HEK293 (cell line): ENCODE results near the gene XYLT2.

Experiments
- GLIS1 ChIP-seq: fragments of 450-650 bp; formaldehyde crosslinking; IDR thresholded peaks from 2 replicates; pipeline ENCODE4 v1.5.1; 2016; ENCODE audit warnings: missing biosample characterization, missing genetic modification characterization
- OVOL3 ChIP-seq: fragments of 450-650 bp; formaldehyde crosslinking; IDR thresholded peaks from 2 replicates; pipeline ENCODE4 v1.5.1; 2016; ENCODE audit warnings: missing biosample characterization, missing genetic modification characterization
- PRDM10 ChIP-seq: fragments of 450-650 bp; formaldehyde crosslinking; IDR thresholded peaks from 2 replicates; pipeline ENCODE4 v1.5.1; 2016; ENCODE audit warnings: missing biosample characterization, missing genetic modification characterization
- PRDM2 ChIP-seq: fragments of 450-650 bp; formaldehyde crosslinking; IDR thresholded peaks from 2 replicates; pipeline ENCODE4 v1.5.1; 2016; ENCODE audit warnings: missing biosample characterization, missing genetic modification characterization, borderline replicate concordance
- RBAK ChIP-seq: fragments of 450-650 bp; formaldehyde crosslinking; IDR thresholded peaks from 2 replicates; pipeline ENCODE4 v1.5.1; 2016; ENCODE audit warnings: missing biosample characterization, missing genetic modification characterization
- SP3 ChIP-seq: fragments of 450-650 bp; formaldehyde crosslinking; IDR thresholded peaks from 2 replicates; pipeline ENCODE4 v1.5.1; 2016; ENCODE audit warnings: missing biosample characterization, missing genetic modification characterization
- ZBTB20 ChIP-seq: fragments of 450-650 bp; formaldehyde crosslinking; IDR thresholded peaks from 2 replicates; pipeline ENCODE4 v1.5.1; 2016; ENCODE audit warnings: missing biosample characterization, missing genetic modification characterization
- ZFP37 ChIP-seq: fragments of 450-650 bp; formaldehyde crosslinking; IDR thresholded peaks from 2 replicates; pipeline ENCODE4 v1.5.1; 2016; ENCODE audit warnings: missing biosample characterization, missing genetic modification characterization
- ZNF18 ChIP-seq: fragments of 450-650 bp; formaldehyde crosslinking; IDR thresholded peaks from 2 replicates; pipeline ENCODE4 v1.5.1; 2016; ENCODE audit warnings: missing biosample characterization, missing genetic modification characterization
- ZNF211 ChIP-seq: fragments of 450-650 bp; formaldehyde crosslinking; IDR thresholded peaks from 2 replicates; pipeline ENCODE4 v1.5.1; 2016; ENCODE audit warnings: low read depth, missing biosample characterization, missing genetic modification characterization
- ZNF23 ChIP-seq: fragments of 450-650 bp; formaldehyde crosslinking; IDR thresholded peaks from 2 replicates; pipeline ENCODE4 v1.5.1; 2016; ENCODE audit warnings: missing biosample characterization, missing genetic modification characterization, borderline replicate concordance
- ZNF239 ChIP-seq: fragments of 450-650 bp; formaldehyde crosslinking; IDR thresholded peaks from 2 replicates; pipeline ENCODE4 v1.5.1; 2016; ENCODE audit warnings: missing biosample characterization, missing genetic modification characterization
- ZNF24 ChIP-seq: fragments of 450-650 bp; formaldehyde crosslinking; IDR thresholded peaks from 2 replicates; pipeline ENCODE4 v1.5.1; 2016; ENCODE audit warnings: missing biosample characterization, missing genetic modification characterization
- ZNF341 ChIP-seq: fragments of 450-650 bp; formaldehyde crosslinking; IDR thresholded peaks from 2 replicates; pipeline ENCODE4; 2016; ENCODE audit warnings: low read depth, missing biosample characterization, missing genetic modification characterization
- ZNF366 ChIP-seq: fragments of 450-650 bp; formaldehyde crosslinking; conservative IDR thresholded peaks from 2 replicates; pipeline ENCODE4 v1.5.1; 2016; ENCODE audit warnings: missing biosample characterization, missing genetic modification characterization
- ZNF391 ChIP-seq: fragments of 450-650 bp; formaldehyde crosslinking; IDR thresholded peaks from 2 replicates; pipeline ENCODE4 v1.5.1; 2016; ENCODE audit warnings: low read depth, missing biosample characterization, missing genetic modification characterization, borderline replicate concordance
- ZNF394 ChIP-seq: fragments of 450-650 bp; formaldehyde crosslinking; IDR thresholded peaks from 2 replicates; pipeline ENCODE4 v1.5.1; 2016; ENCODE audit warnings: missing biosample characterization, missing genetic modification characterization, mild to moderate bottlenecking, moderate library complexity, borderline replicate concordance
- ZNF404 ChIP-seq: fragments of 450-650 bp; formaldehyde crosslinking; IDR thresholded peaks from 2 replicates; pipeline ENCODE4 v1.5.1; 2017; ENCODE audit warnings: missing biosample characterization, missing genetic modification characterization
- ZNF48 ChIP-seq: fragments of 450-650 bp; formaldehyde crosslinking; IDR thresholded peaks from 2 replicates; pipeline ENCODE4 v1.5.1; 2016; ENCODE audit warnings: missing biosample characterization, missing genetic modification characterization
- ZNF600 ChIP-seq: fragments of 450-650 bp; formaldehyde crosslinking; IDR thresholded peaks from 2 replicates; pipeline ENCODE4 v1.5.1; 2016; ENCODE audit warnings: missing biosample characterization, missing genetic modification characterization
- ZNF654 ChIP-seq: fragments of 450-650 bp; formaldehyde crosslinking; IDR thresholded peaks from 2 replicates; pipeline ENCODE4 v1.5.1; 2016; ENCODE audit warnings: low read depth, missing biosample characterization, missing genetic modification characterization
- ZNF692 ChIP-seq: fragments of 450-650 bp; formaldehyde crosslinking; IDR thresholded peaks from 2 replicates; pipeline ENCODE4 v1.5.1; 2016; ENCODE audit warnings: missing biosample characterization, missing genetic modification characterization
- ZNF792 ChIP-seq: fragments of 450-650 bp; formaldehyde crosslinking; IDR thresholded peaks from 2 replicates; pipeline ENCODE4 v1.5.1; 2016; ENCODE audit warnings: missing biosample characterization, missing genetic modification characterization
- TF ChIP-seq, protein P1 (sequence below): fragments of 450-650 bp; formaldehyde crosslinking; IDR thresholded peaks from 2 replicates; pipeline ENCODE4 v1.5.1; 2017; ENCODE audit warnings: missing biosample characterization, missing genetic modification characterization

The XYLT2 gene

GRCh38 chr17:50362661-50363060, 16.7 kb downstream of the XYLT2 start (continued):
- TF ChIP-seq PRDM10 (tag by site-specific recombination) (no peak), ZNF24 (no peak), ZNF239 (tag by site-specific recombination) (no peak), ZNF48 (no peak), ZNF23 (tag by site-specific recombination) (no peak), ZNF600 (tag by site-specific recombination) (no peak), RBAK (tag by site-specific recombination) (no peak), ZNF341 (tag by site-specific recombination) (0 out of 2 replicates have a peak, but pooled peaks have one; percentile 24), ZNF792 (no peak), ZNF211 (tag by site-specific recombination) (no peak), PRDM2 (tag by site-specific recombination) (no peak), OVOL3 (peak; percentile 40; the same call in 1 of the 2 replicates), ZNF654 (tag by site-specific recombination) (peak; percentile 34), ZNF391 (tag by site-specific recombination) (no peak), ZFP37 (tag by site-specific recombination) (no peak), ZNF692 (tag by site-specific recombination) (no peak), ZNF366 (no peak), SP3 (tag by site-specific recombination) (no peak), ZNF394 (peak; percentile 94), ZNF18 (tag by site-specific recombination) (0 out of 2 replicates have a peak, but pooled peaks have one; percentile 29), ZNF404 (tag by site-specific recombination) (0 out of 2 replicates have a peak, but pooled peaks have one; percentile 62), ZBTB20 (tag by site-specific recombination) (no peak), GLIS1 (tag by site-specific recombination) (no peak)
- TF ChIP-seq, protein P1, sequence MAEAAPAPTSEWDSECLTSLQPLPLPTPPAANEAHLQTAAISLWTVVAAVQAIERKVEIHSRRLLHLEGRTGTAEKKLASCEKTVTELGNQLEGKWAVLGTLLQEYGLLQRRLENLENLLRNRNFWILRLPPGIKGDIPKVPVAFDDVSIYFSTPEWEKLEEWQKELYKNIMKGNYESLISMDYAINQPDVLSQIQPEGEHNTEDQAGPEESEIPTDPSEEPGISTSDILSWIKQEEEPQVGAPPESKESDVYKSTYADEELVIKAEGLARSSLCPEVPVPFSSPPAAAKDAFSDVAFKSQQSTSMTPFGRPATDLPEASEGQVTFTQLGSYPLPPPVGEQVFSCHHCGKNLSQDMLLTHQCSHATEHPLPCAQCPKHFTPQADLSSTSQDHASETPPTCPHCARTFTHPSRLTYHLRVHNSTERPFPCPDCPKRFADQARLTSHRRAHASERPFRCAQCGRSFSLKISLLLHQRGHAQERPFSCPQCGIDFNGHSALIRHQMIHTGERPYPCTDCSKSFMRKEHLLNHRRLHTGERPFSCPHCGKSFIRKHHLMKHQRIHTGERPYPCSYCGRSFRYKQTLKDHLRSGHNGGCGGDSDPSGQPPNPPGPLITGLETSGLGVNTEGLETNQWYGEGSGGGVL (tag by site-specific recombination), result no peak
